GM12875 (cell line): Measurements from ENCODE around the gene CAPN2.
"Not testable (repeated sequence)": the region's sequence is repeated elsewhere in the genome, so short reads cannot be mapped to it uniquely, and the experiment has no call there.

ENCODE experiments used
- H3K4me3 ChIP-seq: one replicate; pipeline ENCODE4 v1.5.1; 2011; ENCODE audit warnings: low read depth, low read length, control low read depth
- TF ChIP-seq, protein P1 (sequence below): IDR thresholded peaks from 2 replicates; pipeline ENCODE4 v1.5.1; 2011; ENCODE audit warnings: low read depth, mild to moderate bottlenecking, control low read depth, inconsistent platforms, low read length, moderate library complexity, borderline replicate concordance; ENCODE audit not compliant: insufficient read depth

CAPN2 gene

DNA sequence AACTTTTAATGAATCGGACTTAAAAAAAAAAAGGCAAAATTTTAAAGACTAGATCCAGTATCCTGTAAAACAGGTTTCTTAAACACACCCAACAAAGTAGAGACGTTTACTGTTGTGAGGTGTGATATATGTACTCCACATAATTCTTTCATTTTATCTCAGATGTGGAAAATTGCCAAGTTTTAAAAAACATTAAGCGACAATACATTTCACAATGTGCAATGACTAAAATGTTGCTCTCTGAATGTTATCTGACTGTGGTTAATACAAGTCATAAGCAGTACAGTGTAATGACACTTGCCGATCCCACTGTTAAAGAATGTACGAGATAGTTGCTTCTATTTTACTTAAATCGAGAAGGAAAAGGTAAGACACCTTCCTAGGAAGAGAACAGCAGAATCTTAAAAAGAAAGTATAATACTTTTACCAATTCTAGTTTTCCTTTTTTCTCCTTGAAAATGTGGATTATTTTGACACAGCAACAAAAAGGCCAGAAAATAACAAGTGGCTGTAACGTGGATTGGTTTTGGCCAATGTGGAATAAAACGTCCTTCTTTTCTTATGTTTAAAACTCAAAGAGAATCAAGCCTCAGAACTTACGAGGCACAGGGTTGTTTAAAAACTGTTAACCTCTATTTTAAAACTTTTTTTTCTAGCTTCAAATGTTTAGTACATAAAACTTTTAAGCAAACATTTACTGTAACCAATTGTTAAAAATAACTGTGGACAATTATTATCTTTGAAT lies 82.0 kb downstream of the CAPN2 start:
- H3K4me3 ChIP-seq, result no peak overlapping the region
- TF ChIP-seq, protein P1, sequence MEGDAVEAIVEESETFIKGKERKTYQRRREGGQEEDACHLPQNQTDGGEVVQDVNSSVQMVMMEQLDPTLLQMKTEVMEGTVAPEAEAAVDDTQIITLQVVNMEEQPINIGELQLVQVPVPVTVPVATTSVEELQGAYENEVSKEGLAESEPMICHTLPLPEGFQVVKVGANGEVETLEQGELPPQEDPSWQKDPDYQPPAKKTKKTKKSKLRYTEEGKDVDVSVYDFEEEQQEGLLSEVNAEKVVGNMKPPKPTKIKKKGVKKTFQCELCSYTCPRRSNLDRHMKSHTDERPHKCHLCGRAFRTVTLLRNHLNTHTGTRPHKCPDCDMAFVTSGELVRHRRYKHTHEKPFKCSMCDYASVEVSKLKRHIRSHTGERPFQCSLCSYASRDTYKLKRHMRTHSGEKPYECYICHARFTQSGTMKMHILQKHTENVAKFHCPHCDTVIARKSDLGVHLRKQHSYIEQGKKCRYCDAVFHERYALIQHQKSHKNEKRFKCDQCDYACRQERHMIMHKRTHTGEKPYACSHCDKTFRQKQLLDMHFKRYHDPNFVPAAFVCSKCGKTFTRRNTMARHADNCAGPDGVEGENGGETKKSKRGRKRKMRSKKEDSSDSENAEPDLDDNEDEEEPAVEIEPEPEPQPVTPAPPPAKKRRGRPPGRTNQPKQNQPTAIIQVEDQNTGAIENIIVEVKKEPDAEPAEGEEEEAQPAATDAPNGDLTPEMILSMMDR, result no peak

- TF ChIP-seq, protein P1, result no peak
- H3K4me3 ChIP-seq, result no peak overlapping the region
Observed at GRCh38 chr1:223796210-223796609, 83.9 kb downstream of the CAPN2 start.

DNA sequence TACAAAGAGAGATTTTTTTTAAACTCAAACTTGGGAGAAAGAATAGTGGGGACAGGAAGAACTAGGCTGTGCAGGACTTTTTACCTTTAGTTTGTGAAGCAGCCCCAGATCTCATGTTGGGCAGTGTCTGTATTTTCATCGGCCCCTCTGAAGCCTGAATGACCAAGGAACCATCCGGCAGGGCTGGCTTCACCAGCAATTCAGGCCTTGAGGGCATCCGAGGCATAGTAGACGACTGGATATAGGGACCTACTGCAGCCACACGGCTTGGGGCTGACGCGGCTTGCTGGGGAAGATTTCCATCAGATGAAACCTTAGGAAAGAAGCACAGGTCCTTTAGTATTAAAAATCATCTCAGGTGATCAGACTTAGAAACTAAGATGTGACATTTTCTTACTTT lies 89.7 kb downstream of the CAPN2 start:
- TF ChIP-seq, protein P1, result no peak

GRCh38 chr1:223802602-223803001 lies 90.3 kb downstream of the CAPN2 start:
- TF ChIP-seq, protein P1, result no peak

More for the DNA sequence above, 89.7 kb downstream of the CAPN2 start:
- no peak overlapping the region for H3K4me3 ChIP-seq

DNA sequence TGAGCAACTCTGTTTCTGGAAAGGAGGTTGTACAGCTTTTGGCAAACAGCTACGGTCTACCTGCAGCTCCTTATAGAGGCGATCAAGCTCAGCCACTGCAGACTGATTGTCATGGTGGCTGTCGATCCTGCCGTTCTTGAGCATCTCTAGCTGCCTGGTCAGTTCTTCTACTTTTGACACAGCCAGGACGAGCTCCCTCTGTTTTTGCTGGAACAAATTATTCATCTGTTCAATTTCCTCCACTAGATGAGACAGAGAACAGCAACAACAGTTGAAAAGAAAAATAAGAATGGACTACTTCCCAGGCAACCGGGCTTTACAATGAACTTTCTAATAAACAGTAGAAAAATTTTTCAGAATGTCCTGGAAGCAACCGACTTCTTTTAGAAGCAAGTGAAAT lies 90.9 kb downstream of the CAPN2 start:
- H3K4me3 ChIP-seq, result no peak overlapping the region
- TF ChIP-seq, protein P1, result no peak

More at GRCh38 chr1:223802602-223803001, 90.3 kb downstream of the CAPN2 start:
- H3K4me3 ChIP-seq, result no peak overlapping the region

- H3K4me3 ChIP-seq, result not testable (repeated sequence)
Observed at GRCh38 chr1:223809905-223810304, 97.6 kb downstream of the CAPN2 start.

GRCh38 chr1:223810586-223810985 lies 98.2 kb downstream of the CAPN2 start:
- TF ChIP-seq, protein P1, result no peak
- no peak overlapping the region for H3K4me3 ChIP-seq
